HepG2 (cell line): ENCODE measurements around the gene XPO1. TPM values are rescaled to one million over a fixed set of nuclear protein-coding genes. Genes with fewer than 3 reads are reported as not detected.
A peak's percentile ranks its signal among the peaks of the same experiment; 100 is the strongest.

ENCODE experiments used
- HNRNPLL ChIP-seq: fragments of 200-400 bp; formaldehyde crosslinking; IDR thresholded peaks from 2 replicates; pipeline ENCODE4 v1.6.1; 2017; ENCODE audit warnings: mild to moderate bottlenecking, low read depth, low read length; ENCODE audit not compliant: poor library complexity, severe bottlenecking
- HOXA9 ChIP-seq: sonication (generic); formaldehyde crosslinking; IDR thresholded peaks from 2 replicates; pipeline ENCODE4 v1.8.1; 2022; ENCODE audit warnings: missing genetic modification reagents, mild to moderate bottlenecking, moderate library complexity, borderline replicate concordance
- IKZF1 ChIP-seq: fragments of 450-650 bp; IDR thresholded peaks from 2 replicates; pipeline ENCODE4 v1.7.1; 2016
- IRX3 ChIP-seq: sonication (generic); formaldehyde crosslinking; IDR thresholded peaks from 2 replicates; pipeline ENCODE4 v1.8.1; 2023; ENCODE audit warnings: mild to moderate bottlenecking, low read depth, missing genetic modification reagents, borderline replicate concordance
- KLF13 ChIP-seq: sonication (generic); formaldehyde crosslinking; IDR thresholded peaks from 2 replicates; pipeline ENCODE4 v1.4.0; 2020; ENCODE audit warnings: mild to moderate bottlenecking, missing genetic modification reagents
- MBD4 ChIP-seq: IDR thresholded peaks from 2 replicates; pipeline ENCODE4 v1.6.1; 2012; ENCODE audit warnings: low read length, inconsistent platforms, borderline replicate concordance
- MIER3 ChIP-seq: IDR thresholded peaks from 2 replicates; pipeline ENCODE4 v1.6.1; 2016; ENCODE audit warnings: missing compliant biosample characterization, borderline replicate concordance
- MYNN ChIP-seq: sonication (generic); formaldehyde crosslinking; IDR thresholded peaks from 2 replicates; pipeline ENCODE4 v1.4.0; 2020; ENCODE audit warnings: mild to moderate bottlenecking, low read depth, missing genetic modification reagents
- NFE2L2 ChIP-seq: fragments of 150-350 bp; IDR thresholded peaks from 2 replicates; pipeline ENCODE4 v1.6.1; 2014; ENCODE audit warnings: low read length
- PHF20 ChIP-seq: sonication (generic); formaldehyde crosslinking; IDR thresholded peaks from 2 replicates; pipeline ENCODE4 v1.5.0; 2020; ENCODE audit warnings: mild to moderate bottlenecking, missing genetic modification reagents
- RBM39 ChIP-seq: fragments of 200-400 bp; formaldehyde crosslinking; IDR thresholded peaks from one replicate; pipeline ENCODE4 v1.6.1; 2018; ENCODE audit warnings: antibody characterized with exemption, mild to moderate bottlenecking, low read depth, low read length; ENCODE audit not compliant: poor library complexity, severe bottlenecking
- SALL1 ChIP-seq: sonication (generic); formaldehyde crosslinking; IDR thresholded peaks from 2 replicates; pipeline ENCODE4 v1.8.0; 2022; ENCODE audit warnings: mild to moderate bottlenecking, missing genetic modification reagents
- U2AF1 ChIP-seq: fragments of 200-400 bp; formaldehyde crosslinking; optimal IDR thresholded peaks from 2 replicates; pipeline ENCODE3; 2017; ENCODE audit warnings: mild to moderate bottlenecking, low read depth, low read length
- ZFYVE20 ChIP-seq: sonication (generic); formaldehyde crosslinking; IDR thresholded peaks from 2 replicates; pipeline ENCODE4 v1.8.0; 2023; ENCODE audit warnings: low read depth, mild to moderate bottlenecking, moderate library complexity, missing genetic modification reagents, borderline replicate concordance
- ZNF101 ChIP-seq: sonication (generic); formaldehyde crosslinking; IDR thresholded peaks from 2 replicates; pipeline ENCODE4 v1.4.0; 2020; ENCODE audit warnings: mild to moderate bottlenecking, low read depth, missing genetic modification reagents, borderline replicate concordance
- ZNF160 ChIP-seq: sonication (generic); formaldehyde crosslinking; IDR thresholded peaks from 2 replicates; pipeline ENCODE4 v1.8.0; 2022; ENCODE audit warnings: mild to moderate bottlenecking, inconsistent platforms, missing genetic modification reagents
- ZNF264 ChIP-seq: sonication (generic); formaldehyde crosslinking; IDR thresholded peaks from 2 replicates; pipeline ENCODE4 v1.4.0; 2020; ENCODE audit warnings: missing genetic modification reagents
- ZNF354B ChIP-seq: sonication (generic); formaldehyde crosslinking; IDR thresholded peaks from 2 replicates; pipeline ENCODE4 v1.8.0; 2022; ENCODE audit warnings: mild to moderate bottlenecking, missing genetic modification reagents
- ZNF605 ChIP-seq: sonication (generic); formaldehyde crosslinking; IDR thresholded peaks from 2 replicates; pipeline ENCODE4 v1.8.0; 2022; ENCODE audit warnings: mild to moderate bottlenecking, missing genetic modification reagents
- ZNF674 ChIP-seq: sonication (generic); formaldehyde crosslinking; IDR thresholded peaks from 2 replicates; pipeline ENCODE4 v1.5.0; 2020; ENCODE audit warnings: low read depth, mild to moderate bottlenecking, missing genetic modification reagents
- ZNF737 ChIP-seq: sonication (generic); formaldehyde crosslinking; IDR thresholded peaks from 2 replicates; pipeline ENCODE4 v1.5.0; 2020; ENCODE audit warnings: missing genetic modification reagents, mild to moderate bottlenecking, borderline replicate concordance
- ZSCAN25 ChIP-seq: sonication (generic); formaldehyde crosslinking; IDR thresholded peaks from 2 replicates; pipeline ENCODE4 v1.8.0; 2022; ENCODE audit warnings: mild to moderate bottlenecking, missing genetic modification reagents
- polyA plus RNA-seq, 8 experiments: library from polyadenylated mRNA; depleted of rRNA in 3 of 8; stranded (reverse) in 7 of 8; unstranded in 1 of 8; fragments of >200 nt; fragmentation: Illumina TruSeq in 4 of 8; extraction: Trizol in 4 of 8; gene quantifications; 2 replicates each; pipeline versions ENCODE4 v1.2.1 to v1.2.3, GENCODE V29; 2011 to 2016; ENCODE audit warnings: low read depth in 4 of 8, missing spikeins in 1 of 8, mixed read lengths in 1 of 8; ENCODE audit not compliant: insufficient read depth in 1 of 8
- total RNA-seq, 5 experiments: library from RNA; depleted of rRNA; stranded (reverse); fragments of >200 nt; fragmentation: Illumina TruSeq; extraction: Trizol; gene quantifications; 2 replicates each; pipeline ENCODE4 v1.2.3, GENCODE V29; 2016; ENCODE audit warnings: low read depth in 1 of 5
- TF ChIP-seq, protein P1 (sequence below): IDR thresholded peaks from 2 replicates; pipeline ENCODE4 v1.6.1; 2018; ENCODE audit warnings: missing genetic modification reagents, mild to moderate bottlenecking, missing compliant biosample characterization
- TF ChIP-seq, protein P2 (sequence below): sonication (generic); formaldehyde crosslinking; IDR thresholded peaks from 2 replicates; pipeline ENCODE4 v1.4.0; 2020; ENCODE audit warnings: missing genetic modification reagents, borderline replicate concordance
- TF ChIP-seq, protein P3 (sequence below): sonication (generic); formaldehyde crosslinking; IDR thresholded peaks from 2 replicates; pipeline ENCODE4 v1.4.0; 2020; ENCODE audit warnings: missing genetic modification reagents

The XPO1 gene
- total and polyA plus RNA-seq, 2 of the 13 experiments (the other 11 are each of a cell fraction or from before 2014, with no cell fraction given): 67.4 to 212 TPM

DNA sequence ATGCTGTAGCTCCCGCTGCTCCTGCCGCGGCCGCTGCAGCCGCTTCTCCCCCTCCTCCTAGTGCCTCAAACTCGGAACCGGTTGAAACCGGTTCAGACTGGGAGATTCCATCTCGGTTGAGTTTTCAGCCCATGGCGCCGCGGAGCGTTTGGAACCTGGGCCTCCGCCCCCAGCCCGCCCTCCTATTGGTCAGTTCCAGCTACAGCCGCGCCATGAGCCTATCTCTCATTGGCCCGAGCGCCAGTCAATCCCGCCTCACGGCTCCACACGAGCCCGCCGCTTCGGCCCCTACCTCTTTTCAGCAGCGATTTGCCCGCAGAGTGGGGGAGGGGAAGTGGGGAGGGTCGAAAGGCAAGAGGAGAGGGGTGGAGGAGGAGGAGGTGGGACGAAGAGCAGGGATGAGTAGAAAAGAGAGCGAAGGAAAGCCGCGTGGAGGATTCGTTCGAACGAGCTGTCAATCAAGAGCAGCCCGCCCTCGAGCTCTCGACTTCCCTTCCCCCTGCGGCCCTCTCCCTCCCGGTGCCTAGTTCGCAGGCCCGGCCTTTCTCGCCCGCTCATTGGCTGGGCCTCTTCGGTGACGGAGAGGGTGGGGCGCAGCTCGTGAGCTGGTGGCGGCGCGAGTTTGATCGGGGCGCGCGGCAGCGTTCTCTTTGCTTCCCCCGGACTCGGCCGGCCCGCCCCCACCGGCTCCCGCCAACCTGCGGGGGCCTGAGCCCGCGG is at the start of gene XPO1 (continued):
- no peak for TF ChIP-seq NFE2L2
- TF ChIP-seq, protein P1, sequence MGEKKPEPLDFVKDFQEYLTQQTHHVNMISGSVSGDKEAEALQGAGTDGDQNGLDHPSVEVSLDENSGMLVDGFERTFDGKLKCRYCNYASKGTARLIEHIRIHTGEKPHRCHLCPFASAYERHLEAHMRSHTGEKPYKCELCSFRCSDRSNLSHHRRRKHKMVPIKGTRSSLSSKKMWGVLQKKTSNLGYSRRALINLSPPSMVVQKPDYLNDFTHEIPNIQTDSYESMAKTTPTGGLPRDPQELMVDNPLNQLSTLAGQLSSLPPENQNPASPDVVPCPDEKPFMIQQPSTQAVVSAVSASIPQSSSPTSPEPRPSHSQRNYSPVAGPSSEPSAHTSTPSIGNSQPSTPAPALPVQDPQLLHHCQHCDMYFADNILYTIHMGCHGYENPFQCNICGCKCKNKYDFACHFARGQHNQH: peak; percentile 79
- TF ChIP-seq PHF20 (CRISPR knock-in tag): 0 out of 2 replicates have a peak, but pooled peaks have one; percentile 39
- no peak for TF ChIP-seq ZNF101 (CRISPR knock-in tag)
- TF ChIP-seq HNRNPLL: peak; percentile 70
- TF ChIP-seq ZFYVE20: no peak
- TF ChIP-seq ZNF674 (CRISPR knock-in tag): no peak
- no peak for TF ChIP-seq ZNF737
- no peak for TF ChIP-seq MBD4
- TF ChIP-seq MIER3 (CRISPR knock-in tag): no peak; the same call in 1 of the 2 replicates
- no peak for TF ChIP-seq IKZF1
- peak; percentile 78 for TF ChIP-seq SALL1
- TF ChIP-seq, protein P2, sequence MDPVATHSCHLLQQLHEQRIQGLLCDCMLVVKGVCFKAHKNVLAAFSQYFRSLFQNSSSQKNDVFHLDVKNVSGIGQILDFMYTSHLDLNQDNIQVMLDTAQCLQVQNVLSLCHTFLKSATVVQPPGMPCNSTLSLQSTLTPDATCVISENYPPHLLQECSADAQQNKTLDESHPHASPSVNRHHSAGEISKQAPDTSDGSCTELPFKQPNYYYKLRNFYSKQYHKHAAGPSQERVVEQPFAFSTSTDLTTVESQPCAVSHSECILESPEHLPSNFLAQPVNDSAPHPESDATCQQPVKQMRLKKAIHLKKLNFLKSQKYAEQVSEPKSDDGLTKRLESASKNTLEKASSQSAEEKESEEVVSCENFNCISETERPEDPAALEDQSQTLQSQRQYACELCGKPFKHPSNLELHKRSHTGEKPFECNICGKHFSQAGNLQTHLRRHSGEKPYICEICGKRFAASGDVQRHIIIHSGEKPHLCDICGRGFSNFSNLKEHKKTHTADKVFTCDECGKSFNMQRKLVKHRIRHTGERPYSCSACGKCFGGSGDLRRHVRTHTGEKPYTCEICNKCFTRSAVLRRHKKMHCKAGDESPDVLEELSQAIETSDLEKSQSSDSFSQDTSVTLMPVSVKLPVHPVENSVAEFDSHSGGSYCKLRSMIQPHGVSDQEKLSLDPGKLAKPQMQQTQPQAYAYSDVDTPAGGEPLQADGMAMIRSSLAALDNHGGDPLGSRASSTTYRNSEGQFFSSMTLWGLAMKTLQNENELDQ: no peak; the same call in 1 of the 2 replicates
- peak; percentile 85 for TF ChIP-seq ZNF354B (CRISPR knock-in tag)
- TF ChIP-seq ZNF264 (CRISPR knock-in tag): peak; percentile 31; the same call in 1 of the 2 replicates
- TF ChIP-seq ZSCAN25: peak; percentile 100
- no peak; the same call in 1 of the 2 replicates for TF ChIP-seq ZNF605 (CRISPR knock-in tag)
- peak; percentile 30 for TF ChIP-seq U2AF1
- TF ChIP-seq, protein P3, sequence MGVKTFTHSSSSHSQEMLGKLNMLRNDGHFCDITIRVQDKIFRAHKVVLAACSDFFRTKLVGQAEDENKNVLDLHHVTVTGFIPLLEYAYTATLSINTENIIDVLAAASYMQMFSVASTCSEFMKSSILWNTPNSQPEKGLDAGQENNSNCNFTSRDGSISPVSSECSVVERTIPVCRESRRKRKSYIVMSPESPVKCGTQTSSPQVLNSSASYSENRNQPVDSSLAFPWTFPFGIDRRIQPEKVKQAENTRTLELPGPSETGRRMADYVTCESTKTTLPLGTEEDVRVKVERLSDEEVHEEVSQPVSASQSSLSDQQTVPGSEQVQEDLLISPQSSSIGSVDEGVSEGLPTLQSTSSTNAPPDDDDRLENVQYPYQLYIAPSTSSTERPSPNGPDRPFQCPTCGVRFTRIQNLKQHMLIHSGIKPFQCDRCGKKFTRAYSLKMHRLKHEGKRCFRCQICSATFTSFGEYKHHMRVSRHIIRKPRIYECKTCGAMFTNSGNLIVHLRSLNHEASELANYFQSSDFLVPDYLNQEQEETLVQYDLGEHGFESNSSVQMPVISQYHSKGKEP (CRISPR knock-in tag): no peak
- TF ChIP-seq KLF13 (CRISPR knock-in tag): no peak
- no peak; the same call in 1 of the 2 replicates for TF ChIP-seq HOXA9 (CRISPR knock-in tag)
- TF ChIP-seq IRX3 (CRISPR knock-in tag): peak; percentile 42; the same call in 1 of the 2 replicates
- no peak for TF ChIP-seq ZNF160 (CRISPR knock-in tag)
- no peak for TF ChIP-seq RBM39
- no peak for TF ChIP-seq MYNN
